Measurements from ENCODE around the gene CDCP1.

Gene CDCP1

DNA sequence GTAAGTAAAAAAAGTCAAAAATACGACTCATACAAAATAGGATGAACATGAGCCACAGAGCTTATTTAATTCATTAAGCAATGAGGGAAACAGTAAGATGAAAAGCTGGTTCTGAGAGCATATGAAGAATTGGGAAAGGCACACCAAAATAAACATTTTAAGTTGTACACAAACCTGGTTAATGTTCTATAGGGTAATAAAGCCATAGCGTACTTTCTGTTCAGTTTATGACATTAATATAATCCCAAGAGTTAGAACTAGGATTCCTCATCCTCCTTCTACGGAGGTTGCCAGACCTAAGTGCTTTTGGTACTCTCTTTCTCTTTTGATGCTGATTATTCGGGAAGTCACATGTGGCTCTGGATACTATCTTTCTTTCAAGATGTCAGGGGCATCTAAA, 78.7 kb downstream of the CDCP1 start:
- no peak for DNase-seq
- TF ChIP-seq GATA1 (IDR thresholded peaks at IDR 0.05; ENCODE audit: low read depth, low read length) = no peak
- TF ChIP-seq POLR2A (IDR thresholded peaks at IDR 0.05; ENCODE audit: low read length) = no peak

DNA sequence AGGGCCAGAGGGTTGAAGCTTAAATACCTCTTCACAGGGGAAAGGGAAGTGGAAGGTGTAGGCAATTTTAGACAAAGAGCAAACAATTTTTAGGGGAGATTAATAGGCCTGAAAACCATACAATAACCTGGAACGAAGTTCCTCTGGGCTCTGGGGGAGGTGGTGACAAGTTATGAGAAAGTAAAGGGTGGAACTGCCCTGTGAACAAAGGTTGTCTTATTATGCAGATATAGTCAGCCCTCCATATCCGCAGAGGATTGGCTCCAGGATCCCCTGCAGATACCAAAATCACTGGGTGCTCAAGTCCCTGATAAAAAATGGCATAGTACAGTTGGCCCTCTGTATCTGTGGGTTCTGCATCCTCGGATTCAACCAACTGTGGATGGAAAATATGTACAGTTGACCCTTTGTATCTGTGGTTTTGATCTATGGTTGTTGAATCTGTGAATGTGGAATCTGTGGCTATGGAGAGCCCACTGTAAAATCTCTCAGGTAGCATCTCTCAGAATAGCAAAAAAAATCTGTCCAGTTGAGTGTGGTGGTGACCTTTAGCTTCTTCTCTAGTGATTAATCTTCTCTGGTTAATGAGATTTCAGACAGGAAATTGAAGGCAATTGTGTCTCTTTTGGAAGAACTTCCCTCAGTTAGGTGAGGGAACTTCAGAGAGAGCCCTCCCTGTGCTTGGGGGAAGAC, 79.9 kb downstream of the CDCP1 start:
- DNase-seq = no peak
- no peak for TF ChIP-seq GATA1 (IDR thresholded peaks at IDR 0.05; ENCODE audit: low read depth, low read length)
- TF ChIP-seq POLR2A (IDR thresholded peaks at IDR 0.05; ENCODE audit: low read length) = no peak

DNA sequence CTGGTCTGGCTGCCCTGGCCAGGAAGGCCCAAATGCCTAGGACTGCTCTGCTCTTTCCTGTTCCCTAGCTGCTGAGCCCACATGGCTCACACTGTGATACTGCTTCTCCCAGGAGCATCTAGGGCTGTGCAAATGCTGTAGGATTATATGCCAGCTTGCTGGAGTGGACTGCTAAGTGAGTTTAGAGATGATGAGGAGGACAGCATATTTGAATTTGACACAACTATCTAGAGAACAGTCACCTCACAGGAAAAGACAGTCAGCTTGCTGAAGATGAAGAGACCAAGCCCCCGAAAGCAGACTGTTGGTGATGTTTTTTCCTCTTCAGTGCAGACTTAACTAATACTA, 80.8 kb downstream of the CDCP1 start:
- TF ChIP-seq GATA1 (IDR thresholded peaks at IDR 0.05; ENCODE audit: low read depth, low read length) (no peak), POLR2A (IDR thresholded peaks at IDR 0.05; ENCODE audit: low read length) (no peak)
- no peak for DNase-seq

DNA sequence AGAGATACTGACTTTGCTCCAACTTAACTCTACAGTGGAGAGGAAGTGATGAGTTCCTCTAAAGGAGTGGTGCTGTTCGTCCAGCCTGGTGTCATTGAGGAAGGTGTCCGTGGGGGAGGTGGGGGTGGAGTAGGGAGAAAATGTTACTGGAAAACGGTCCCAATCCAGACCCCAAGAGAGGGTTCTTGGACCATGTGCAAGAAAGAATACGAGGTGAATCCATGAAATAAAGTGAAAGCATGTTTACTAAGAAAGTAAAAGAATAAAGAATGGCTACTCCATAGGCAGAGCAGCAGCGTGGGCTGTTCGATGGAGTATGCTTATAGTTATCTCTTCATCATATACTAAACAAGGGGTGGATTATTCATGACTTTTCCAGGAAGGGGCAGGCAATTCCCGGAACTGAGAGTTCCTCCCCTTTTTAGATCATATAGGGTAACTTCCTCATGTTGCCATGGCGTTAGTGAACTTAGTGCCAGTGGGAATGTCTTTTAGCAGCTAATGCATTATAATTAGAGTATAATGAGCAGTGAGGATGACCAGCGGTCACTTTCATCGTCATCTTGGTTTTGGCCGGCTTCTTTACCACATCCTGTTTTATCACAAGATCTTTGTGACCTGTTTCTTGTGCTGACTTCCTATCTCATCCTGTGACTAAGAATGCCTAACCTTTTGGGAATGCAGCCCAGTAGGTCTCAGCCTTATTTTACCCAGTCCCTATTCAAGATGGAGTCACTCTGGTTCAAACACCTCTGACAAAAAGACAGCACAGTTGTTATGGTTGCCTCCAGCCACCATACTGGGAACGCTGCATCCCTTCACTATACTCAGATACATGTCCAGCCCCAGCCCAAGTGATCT, 81.4 kb downstream of the CDCP1 start:
- TF ChIP-seq GATA1 (IDR thresholded peaks at IDR 0.05; ENCODE audit: low read depth, low read length) (no peak), POLR2A (IDR thresholded peaks at IDR 0.05; ENCODE audit: low read length) (peak; percentile 64)
- peak; percentile 96 for DNase-seq

DNA sequence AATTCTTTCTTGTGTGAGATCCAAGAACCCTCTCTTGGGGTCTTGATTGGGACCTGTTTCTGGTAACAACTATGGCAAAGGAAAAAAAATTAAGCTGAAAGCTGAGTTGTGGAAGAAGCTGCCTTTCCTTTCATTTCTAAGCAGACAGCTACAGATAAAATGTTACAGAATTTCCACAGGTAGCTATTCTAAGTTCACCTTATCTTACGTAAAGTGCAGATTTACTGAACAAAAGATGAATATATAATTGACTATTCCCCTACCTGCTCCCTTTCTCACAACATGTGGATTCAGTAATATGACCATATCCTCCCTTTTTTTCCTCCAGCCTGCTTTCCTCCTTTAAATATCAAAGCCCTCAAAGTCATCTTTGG, 83.5 kb downstream of the CDCP1 start:
- TF ChIP-seq GATA1 (IDR thresholded peaks at IDR 0.05; ENCODE audit: low read depth, low read length) = no peak
- no peak for TF ChIP-seq POLR2A (IDR thresholded peaks at IDR 0.05; ENCODE audit: low read length)
- no peak for DNase-seq

DNA sequence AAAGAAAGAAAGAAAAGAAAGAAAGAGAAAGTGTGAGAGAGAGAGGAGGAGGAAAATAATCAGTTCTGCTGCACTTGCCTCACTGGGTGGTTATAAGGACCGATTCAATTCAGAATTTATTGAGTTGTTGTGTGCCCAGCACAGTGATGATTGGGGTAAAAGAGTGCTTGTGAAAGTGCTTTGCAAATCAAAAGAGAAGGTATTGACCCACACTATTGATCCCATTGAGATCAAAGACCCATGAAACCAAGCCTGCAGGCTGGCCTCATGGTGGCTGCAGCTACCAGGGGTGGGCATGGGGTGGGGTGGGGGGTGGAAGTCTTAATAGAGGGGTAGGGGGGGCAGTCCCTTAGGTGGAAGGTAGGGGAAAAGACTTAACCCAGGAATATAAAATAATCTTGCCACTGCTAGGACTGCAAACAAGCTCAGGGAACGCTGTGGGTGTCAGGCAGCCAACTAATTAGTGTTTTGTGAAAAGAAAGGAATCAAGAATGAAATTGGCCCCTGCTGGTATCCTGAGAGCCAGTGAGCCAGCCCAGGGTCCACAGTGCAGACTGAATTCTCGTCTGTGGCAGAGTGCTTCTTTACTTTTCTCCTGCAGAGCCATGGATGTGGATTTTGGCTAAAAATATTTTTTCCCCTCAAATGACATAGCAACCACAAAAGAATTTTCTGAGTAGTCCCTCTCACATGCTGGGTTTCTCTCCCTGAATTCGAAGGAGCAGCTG, 85.8 kb downstream of the CDCP1 start:
- TF ChIP-seq GATA1 (IDR thresholded peaks at IDR 0.05; ENCODE audit: low read depth, low read length) = no peak
- TF ChIP-seq POLR2A (IDR thresholded peaks at IDR 0.05; ENCODE audit: low read length) = no peak
- no peak for DNase-seq

DNA sequence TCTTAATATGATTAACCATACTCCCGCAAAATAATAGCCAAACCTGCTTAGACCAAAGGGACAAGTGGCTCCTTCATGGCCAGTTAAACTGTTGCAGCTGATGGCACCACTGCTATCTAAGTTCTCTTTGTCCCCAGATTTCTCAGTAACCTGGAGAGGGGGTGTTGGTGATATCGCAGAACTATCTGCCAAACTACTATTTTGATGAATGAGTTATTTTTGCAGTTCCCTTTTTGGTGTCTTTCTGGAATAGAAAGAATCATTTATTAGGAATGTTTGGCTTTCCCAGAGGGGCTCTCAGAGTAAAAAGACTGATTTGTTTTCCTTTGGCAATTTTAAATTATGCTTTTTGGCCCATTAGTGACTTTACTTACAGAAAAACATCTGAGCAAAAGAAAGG, 87.0 kb downstream of the CDCP1 start:
- DNase-seq = no peak
- TF ChIP-seq POLR2A (IDR thresholded peaks at IDR 0.05; ENCODE audit: low read length) = no peak
- no peak for TF ChIP-seq GATA1 (IDR thresholded peaks at IDR 0.05; ENCODE audit: low read depth, low read length)

DNA sequence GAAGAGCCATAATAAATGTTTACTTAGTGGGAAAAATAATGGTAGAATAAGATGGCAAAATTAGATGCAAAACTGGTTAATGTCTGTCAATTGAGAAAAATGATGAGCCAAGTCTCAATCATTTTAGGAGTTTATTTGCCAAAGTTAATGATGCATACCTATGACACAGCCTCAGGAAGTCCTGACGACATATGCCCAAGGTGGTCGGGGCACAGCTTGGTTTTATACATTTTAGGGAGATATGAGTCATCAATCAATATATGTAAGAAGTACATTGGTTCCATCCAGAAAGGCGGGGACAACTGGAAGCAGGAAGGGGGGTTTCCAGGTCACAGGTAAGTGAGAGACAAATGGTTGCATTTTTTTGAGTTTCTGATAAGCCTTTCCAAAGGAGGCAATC, 88.6 kb downstream of the CDCP1 start:
- no peak for DNase-seq
- TF ChIP-seq GATA1 (IDR thresholded peaks at IDR 0.05; ENCODE audit: low read depth, low read length) = no peak
- no peak for TF ChIP-seq POLR2A (IDR thresholded peaks at IDR 0.05; ENCODE audit: low read length)

DNA sequence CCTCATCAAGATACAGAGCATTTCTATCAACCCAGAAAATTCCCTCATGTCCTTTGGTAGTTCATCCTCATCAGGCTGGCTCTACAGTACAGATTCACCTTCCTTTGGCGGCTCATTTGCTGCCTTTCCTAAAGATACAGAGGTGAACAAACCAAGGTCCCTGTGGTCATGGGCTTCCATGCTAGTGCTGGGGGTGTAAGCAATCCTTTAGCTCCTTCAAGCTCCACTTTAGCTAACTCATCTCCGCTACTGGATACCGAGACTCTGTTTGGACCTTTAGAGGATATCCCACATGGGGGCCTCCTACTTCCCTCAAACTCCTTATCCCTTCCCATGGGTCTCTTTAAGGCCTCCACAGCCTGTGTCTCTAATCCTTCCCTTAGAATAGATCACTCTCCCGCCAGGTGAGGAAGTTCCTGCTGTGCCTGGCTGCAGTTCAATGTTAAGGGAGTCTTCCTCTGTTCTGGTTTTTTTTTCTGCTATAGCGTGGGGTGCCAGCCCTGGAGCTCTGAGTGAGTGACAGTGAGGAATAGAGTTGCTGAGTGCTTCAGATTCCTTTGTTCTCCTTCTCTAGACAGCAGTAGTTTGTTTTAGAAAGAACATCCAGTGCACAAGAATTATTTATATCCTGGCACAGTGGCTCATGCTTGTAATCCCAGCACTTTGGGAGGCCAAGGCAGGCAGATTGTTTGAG, 89.4 kb downstream of the CDCP1 start:
- TF ChIP-seq POLR2A (IDR thresholded peaks at IDR 0.05; ENCODE audit: low read length) (no peak), GATA1 (IDR thresholded peaks at IDR 0.05; ENCODE audit: low read depth, low read length) (no peak)

DNA sequence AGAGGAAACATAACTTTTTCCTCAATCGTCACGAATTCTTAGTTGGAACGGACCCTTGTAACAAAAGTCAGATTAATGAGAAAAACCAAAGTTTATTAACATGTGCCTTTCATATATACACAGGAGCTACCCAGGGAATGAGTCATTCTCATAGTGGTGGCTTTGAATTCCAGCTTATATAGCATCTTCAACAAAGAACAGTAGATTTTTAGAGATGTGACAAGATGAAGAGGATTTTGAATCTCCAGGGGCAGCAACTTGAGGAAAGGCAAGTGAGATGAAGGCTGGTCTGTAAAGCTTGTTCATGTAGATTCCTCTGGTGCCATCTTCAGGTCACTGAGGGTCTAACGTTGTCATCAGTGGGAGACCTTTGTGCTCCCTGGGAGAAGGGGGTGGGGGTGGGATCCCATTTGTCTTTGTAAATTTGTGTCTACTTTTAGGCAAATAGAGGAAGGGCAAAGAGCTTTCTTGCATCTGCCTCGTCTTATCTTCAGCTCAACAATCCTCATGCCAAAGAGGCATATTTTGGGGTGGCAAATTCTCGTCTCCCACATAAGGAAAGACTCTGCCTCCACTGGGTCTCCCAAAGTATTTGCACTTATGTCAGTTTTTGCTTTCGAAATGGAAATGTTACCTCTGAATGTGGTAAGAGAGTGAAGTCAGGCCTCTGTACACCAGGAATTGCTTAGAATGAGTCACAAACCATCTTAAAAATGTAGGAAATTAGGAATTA, 90.6 kb downstream of the CDCP1 start:
- no peak for TF ChIP-seq POLR2A (IDR thresholded peaks at IDR 0.05; ENCODE audit: low read length)
- no peak for TF ChIP-seq GATA1 (IDR thresholded peaks at IDR 0.05; ENCODE audit: low read depth, low read length)

More for the DNA sequence above, 89.4 kb downstream of the CDCP1 start:
- no peak for DNase-seq

DNA sequence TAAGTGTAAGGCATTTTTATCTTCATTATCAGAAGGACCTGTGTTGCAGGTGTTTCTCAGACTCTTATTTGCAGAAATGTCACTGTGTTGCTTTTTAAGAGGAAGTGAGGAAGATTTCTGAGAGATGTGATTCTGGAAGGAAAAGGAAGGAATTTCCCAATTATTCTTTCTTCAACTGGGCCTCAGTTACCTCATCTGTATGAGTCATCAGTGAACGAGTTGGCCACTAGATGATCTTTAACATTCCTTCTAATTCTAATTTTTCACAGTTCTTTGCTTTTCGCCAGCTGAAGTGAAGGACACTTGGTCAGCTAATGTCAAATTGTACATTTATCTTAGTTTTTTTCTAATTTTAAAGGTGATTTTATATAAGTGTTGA, 91.2 kb downstream of the CDCP1 start:
- peak in 1 of 2 experiments; percentile 39 for DNase-seq
- no peak for TF ChIP-seq POLR2A (IDR thresholded peaks at IDR 0.05; ENCODE audit: low read length)
- TF ChIP-seq GATA1 (IDR thresholded peaks at IDR 0.05; ENCODE audit: low read depth, low read length) = no peak

More for the DNA sequence above, 90.6 kb downstream of the CDCP1 start:
- DNase-seq = peak; percentile 61 to 63

DNA sequence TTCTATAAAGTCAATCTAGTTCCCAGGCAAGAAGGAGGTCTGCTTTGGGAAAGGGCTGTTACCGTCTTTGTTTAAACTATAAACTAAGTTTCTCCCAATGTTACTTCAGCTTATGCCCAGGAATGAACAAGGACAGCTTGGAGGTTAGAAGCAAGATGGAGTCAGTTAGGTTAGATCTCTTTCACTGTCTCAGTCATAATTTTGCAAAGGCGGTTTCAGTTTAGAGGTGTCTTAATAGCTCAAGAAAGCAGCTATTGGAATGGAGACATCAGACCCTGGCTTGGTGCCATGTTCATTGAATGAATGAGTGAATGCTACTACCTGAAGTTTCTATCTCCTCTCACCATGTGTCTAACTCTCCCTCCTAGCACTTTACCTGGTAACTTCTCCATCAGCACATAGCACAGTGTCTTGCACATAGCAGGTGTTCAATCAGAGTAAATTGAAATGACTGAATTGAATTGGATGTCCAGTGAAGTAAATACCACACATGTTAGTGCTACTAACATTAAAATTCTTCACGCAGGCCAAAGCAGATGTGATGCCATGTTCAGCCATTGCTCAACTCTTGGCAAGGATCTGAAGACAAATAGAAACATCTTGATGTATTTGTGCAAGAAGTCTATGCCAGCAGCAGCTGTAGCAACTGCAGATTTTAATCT, 91.9 kb downstream of the CDCP1 start:
- TF ChIP-seq POLR2A (IDR thresholded peaks at IDR 0.05; ENCODE audit: low read length) (no peak), GATA1 (IDR thresholded peaks at IDR 0.05; ENCODE audit: low read depth, low read length) (no peak)
- DNase-seq = peak in 1 of 2 experiments; percentile 31

DNA sequence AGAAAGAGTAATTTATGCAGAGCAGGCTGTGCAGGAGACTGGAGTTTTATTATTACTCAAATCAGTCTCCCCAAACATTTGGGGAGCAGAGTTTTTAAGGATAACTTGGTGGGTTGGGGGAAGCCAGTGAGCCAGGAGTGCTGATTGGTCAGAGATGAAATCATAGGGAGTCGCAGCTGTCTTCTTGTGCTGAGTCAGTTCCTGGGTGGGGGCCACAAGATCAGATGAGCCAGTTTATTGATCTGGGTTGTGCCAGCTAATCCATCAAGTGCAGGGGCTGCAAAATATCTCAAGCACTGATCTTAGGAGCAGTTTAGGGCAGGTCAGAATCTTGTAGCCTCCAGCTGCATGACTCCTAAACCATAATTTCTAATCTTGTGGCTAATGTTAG, 92.4 kb downstream of the CDCP1 start:
- DNase-seq = peak; percentile 22 to 34
